NOMO-1 treated with dmso at 0.1 percent for 144 hours (cell line): ENCODE data around the gene ADAMTS17.

Source experiments
- DNase-seq: peaks from one replicate; lab custom pipeline; 2025; ENCODE audit not compliant: unreplicated experiment; lab: John Stamatoyannopoulos, UW

The ADAMTS17 gene

DNA sequence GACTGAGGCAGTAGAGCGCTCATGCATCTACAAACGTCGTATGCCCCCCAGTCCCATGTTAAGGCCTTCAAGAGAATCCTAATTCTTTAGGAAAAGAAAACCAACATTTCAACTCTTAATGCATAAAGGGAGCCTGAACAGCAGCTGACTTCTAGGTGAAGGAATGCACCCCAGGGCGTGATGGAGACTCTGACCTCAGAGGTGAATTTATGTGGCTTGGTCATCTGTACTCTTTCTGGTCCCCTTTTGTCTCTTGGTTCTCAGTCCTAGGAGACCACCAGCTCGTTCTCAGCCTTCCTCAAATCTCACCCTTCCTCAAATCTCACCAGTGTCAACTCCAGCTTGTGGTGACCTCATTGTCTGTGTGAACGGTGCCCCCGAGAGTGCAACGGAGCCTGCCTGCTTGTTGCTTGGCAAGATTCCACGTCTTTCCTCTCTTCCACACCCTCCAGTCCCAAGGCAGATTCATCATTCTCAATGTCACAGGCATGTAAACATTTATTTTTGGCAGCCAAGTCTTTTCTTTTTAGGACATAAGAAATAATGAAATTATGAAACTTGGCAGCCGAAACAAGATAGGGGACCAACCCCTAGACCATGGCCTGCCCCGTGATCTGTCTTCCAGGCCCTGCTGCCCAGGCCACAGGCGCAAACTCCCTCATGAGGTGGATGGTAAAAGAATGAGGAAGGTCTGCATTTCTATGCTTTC is 166.2 kb downstream of the ADAMTS17 start:
- no peak for DNase-seq

DNA sequence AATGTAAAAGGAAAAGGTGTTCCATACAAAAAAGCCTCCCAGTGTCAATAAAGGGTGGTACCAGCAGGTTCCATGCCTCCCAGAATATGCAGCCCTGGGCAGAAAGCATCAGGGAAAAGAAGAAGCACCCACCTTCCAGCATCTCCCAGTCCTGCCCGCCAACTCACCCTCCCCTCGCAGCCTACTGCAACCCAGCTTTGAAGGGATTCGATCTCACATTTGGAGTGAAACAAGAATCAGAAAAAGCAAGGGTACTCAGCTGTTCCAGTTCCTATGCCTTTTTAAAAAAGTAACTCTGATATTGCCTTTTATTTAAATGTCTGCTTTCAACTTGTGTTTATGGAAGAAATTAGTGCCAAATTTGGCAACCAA is 166.9 kb downstream of the ADAMTS17 start:
- DNase-seq = no peak

DNA sequence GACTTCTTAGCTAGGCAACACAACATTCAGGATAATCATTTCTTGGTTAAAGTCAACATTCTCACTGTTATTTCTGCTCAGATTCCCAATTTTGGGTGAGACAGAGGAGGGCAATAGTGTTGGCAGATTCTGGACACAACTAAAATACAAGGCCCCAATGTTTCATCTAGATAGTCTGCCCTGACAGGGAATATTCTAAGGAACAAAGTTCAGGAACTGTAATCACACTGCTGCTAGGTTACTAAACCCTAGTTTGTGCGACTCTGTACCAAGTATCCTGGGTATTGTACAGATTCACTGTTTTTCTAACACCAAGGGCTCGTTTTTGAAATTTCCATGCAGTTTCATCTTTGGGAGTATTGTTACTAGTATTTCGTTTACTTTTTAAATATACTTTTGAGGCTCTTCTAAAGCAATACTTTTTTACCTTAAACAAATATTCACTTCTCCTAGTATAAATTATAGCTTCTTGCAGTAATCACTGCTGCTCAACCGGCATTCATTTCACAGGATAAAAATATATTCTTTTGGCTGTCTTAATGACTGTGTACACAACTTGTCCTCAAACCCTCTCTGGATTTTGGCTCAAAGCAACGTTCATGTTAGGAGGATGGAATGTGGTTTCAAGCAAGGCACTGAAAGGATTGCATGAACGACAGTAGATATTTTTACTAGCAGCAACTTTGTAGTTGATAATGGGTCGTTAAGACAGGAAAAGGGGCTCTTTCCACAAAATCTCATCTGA is 167.4 kb downstream of the ADAMTS17 start:
- DNase-seq = no peak

DNA sequence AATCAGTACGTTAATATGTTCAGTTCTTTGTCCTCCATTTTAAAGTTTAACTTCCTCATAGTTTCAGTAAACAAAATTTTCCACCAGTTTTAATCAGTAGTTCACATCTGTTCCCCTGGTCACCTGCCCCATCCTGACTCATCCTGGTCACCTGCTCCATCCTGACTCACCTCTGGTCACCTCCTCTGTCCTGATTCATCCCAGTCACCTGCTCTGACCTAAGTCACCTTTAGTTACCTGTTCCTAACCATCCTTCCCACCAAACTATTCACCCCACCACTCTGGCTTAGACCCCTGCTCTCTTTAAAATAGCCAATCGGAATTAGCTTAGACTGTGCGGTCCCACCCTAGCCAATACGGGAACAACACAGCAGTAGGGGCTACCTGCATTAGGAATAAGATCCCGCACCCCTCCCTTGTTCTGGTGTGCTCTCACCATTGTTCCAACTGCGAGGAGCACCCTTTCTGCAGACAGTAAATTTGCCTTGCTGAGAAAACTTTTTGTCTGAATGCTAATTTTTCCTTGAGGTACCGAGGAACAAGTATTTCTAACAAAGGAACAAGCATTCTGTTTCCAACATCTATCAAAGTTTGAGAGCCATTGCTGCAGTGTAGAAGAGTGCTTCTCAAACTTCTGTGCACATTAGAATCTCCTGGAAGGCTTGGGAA is 169.3 kb downstream of the ADAMTS17 start:
- no peak for DNase-seq

DNA sequence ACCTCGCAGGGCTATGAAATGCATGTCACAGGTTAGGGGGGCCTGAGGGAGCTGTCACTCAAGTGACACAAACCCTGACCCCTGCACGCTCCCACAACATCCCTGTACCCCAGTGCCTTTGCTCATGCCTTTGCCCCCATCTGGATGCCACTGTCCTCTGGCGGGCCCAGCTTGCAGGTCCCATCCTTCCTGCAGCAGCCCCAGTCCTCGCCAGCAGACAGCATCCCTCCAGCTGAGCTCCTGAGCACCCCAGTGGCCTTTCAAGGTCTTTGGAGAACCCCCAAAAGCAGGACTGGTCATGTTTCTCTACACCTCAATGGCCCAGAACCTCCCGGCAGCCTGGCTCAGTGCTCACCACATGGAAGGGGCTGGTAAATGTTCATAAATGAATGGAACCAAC is 170.4 kb downstream of the ADAMTS17 start:
- no peak for DNase-seq

DNA sequence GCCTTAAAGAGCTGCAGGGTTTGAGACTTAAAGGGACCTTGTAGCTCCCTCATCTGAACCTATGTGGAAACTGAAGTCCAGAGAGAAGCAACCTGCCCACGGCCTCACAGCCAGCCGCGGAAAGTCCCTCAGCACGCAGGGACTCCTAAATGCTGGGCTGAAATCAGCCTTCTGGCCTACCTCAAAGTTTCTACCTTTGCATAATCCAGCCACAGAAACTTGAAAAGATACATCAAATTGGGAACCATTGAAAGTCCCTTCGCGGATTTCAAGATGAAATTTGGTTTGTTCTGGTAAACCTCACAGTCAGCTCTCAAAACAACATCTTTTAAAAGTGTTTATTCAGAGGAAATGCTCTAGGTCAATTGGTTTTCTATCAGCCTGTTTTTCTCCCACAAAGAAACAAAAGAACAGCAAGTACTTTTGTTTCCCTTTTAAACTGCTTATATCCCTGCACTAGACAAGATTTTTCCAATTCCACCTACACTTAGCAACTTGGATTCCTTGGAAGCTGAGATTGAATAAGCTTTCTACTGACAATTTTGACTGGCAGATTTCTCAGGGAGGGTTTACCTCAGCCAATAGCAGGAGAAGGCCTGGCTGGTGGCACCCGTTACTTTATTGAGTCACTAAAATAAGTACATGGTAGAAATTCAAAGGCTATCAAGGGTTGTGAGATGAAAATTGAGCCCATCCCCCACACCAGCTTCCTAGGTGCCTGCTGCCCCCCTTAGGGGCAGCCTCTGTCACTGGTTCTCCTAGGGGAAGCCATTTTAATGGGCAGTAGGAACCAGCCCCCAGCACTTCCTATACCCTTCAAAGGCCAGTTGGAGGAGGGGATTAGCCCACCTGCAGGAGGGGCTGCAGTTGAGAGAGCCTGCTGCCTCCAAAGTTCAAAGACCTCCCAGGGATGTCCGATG is 171.2 kb downstream of the ADAMTS17 start:
- DNase-seq = no peak

DNA sequence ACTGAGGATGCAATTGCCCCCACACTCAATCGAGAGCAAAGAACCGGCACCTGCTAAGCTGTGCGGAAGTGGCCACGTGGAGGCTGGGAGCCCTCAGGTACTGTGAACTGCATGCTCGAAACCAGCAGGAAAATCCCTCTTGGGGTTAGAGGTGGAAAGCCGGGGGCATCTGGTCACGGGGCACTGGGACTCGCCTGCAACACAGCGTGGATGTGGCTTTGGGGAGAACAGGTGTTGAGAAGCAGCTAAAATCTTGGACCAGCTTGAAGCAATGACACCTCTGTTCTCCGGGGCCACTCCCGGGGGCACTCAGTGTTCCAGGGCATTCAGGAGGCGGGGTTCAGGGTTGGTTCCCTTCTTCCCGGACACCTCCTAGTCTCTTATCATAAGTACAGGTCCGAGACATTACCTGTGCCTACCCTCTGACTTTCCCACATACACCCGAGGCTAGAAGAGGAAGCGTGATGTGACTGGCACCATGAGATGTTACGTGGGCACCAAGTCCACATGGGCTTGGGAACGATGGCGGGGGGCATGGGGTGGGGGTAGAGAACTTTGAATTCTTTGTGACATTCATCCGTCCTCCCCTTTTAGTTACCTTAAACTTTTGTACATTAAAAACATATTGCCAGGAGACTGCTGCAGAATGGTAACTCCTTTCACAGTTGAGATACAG is 172.0 kb downstream of the ADAMTS17 start:
- DNase-seq = no peak

DNA sequence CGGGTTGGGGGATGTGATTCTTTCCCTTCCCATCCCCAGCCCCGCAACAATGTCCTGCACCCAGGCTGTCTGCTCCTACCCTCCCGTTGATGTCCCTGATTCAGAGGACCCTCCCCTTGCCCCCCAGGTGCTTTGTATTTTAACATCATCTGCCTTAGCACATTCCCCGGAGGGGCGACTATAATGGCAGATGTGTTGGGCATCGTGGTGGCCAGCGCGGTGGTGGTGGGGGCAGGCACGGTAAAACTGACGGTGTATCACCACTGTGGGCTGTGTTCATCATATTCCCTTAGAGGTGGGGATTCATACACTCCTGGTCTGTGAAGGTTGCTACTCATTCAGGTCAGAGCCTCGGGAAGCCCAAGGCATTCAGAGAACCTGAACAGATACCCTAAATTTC is 173.0 kb downstream of the ADAMTS17 start:
- DNase-seq = no peak

DNA sequence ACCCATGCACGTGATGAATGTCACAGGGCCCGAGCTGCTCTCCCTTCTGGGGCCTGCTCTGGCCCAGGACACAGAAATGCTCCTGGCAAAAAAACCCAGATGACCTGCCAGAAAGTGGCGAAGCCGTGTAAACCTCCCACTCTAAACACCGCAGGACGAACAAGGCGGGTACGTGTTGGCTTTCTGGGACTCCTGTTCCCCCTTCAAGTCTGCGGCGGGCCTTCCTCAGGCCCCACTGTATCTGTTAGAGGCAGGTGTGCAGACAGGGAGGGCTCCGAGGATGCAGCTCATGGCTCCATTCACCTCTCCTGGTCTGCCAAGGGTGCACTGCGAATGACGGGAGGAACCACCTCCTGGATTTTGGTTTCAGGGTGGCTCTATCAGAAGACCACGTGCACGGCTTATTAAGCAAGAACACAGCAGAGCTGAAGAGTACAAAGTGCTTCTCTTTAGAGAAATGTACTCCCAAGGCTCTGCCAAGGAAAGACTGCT is 173.8 kb downstream of the ADAMTS17 start:
- DNase-seq = no peak

DNA sequence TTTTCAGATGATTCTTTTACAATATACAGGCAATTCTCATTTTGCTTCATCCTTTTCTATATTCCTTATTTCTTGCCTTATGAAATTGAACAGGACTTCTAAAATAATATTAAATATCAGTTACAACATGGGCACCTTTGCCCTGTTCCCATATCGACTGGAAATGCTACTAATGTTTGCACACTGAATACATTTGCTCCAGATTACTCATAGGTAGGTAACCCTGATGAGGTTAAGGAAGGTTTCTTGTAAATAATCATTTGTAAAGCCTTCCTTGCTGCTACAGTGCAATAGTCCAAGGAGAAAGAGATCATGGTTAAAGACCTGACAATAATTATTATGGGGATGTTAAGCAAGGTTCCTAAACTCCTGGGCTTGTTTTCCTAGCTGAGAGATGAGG is 175.5 kb downstream of the ADAMTS17 start:
- no peak for DNase-seq

DNA sequence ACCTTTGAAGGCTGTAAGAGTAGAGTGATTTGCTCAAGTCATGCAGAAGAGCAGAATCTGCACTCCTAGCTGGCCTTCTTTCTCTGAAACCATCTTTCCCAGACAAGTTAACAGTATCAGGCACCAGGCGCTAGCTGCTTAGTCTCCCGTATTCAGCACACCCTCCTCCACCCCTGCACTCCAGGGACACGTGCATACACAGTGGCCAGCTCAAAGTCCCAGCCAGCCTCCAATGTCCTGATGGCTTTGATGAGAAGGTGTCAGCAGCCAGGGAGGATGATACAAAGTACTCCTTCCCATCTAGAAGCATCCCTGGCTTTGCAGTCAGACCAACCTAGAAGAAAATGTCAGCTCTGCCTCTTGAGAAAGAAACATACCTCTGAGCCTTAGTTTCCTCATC is 177.8 kb downstream of the ADAMTS17 start:
- no peak for DNase-seq

DNA sequence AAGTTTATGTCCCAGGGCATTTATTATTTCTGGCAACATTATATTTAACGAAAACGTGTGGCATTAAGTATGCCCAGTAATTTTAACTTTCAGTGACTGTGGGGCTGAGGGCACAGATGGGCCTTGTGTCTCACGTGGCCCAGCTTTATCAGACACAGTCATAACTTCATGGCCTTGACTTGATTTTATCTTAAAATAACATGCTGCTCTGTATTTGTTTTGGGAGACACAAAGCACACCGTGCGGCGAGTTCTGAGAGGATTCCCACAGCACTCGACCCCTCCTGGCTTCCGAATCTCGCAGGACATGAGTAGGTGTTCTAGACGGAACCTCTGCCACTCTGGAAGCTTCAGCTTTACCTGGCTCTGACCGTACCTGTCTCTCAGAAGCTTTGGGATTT is 180.8 kb downstream of the ADAMTS17 start:
- no peak for DNase-seq

DNA sequence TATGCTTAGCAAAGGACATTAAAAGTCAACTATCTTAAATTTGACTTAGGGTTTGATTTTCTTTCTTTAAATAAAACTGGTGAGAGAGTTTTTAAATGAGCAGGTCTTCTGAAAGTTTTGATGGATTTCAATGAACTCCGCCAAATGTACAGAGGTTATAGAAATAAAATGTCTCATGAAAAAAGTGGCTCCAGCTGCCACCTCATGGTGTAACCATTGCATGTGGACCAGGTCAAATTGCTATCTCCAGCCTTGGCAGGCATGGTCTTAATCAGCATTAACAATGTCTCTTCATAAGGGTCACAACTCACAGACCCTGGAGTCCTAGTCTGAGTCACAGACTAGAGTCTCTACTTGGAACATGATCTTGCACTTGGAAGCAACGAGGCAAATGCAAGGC is 182.3 kb downstream of the ADAMTS17 start:
- no peak for DNase-seq

DNA sequence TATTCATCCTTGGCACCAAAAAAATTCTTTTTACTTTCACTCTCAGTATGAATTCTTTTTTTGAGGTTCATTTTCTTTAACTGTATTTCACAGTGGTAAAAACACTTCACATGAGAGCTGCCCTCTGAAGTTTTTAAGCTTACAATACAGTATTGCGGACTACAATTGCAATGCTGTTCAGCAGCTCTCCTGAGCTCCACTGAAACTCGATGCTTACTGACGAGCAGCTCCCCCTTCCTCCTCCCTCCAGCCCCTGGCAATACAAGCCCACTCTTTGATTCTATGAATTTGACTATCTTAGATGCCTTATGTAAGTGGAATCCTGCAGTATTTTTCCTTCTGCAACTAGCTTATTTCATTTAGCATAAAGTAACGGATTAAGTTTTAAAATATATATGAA is 183.4 kb downstream of the ADAMTS17 start:
- no peak for DNase-seq

DNA sequence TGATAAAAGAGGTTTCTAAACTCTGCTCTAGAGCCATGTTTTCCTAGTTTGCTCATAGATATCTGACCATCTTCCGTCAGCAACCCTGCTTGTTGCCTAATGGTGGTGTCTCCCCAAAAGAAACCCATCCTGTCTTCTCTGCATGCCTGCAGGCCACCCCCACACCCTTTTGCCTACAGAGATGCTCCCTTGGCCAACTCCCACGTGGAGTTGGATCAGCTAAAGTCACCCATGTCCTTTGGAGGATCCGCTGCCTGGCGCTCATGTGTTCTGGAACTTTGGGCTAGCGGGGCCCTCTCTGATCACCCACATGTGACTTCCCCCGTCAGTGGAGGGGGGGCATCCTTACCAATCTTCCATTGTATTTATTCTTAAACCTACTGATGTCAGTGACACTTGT is 185.6 kb downstream of the ADAMTS17 start:
- no peak for DNase-seq

DNA sequence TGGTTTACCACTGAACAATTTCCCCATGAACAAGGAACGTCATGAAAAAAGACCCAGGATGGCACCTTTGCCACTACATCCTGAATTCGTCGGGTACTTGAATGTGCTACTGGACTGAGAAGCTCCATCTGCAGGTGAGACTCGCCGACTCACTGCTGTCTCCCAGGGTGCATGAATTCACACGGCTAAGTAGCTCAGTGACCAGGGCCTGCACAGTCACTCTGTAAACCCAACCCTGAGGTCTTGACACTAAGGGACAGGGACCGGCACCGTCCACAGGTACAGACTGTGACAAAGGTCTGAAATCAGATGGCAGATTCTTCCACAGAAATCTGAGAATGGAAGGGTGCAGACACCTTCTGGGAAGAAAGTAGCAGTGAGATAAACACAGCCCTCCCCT is 187.4 kb downstream of the ADAMTS17 start:
- DNase-seq = no peak

DNA sequence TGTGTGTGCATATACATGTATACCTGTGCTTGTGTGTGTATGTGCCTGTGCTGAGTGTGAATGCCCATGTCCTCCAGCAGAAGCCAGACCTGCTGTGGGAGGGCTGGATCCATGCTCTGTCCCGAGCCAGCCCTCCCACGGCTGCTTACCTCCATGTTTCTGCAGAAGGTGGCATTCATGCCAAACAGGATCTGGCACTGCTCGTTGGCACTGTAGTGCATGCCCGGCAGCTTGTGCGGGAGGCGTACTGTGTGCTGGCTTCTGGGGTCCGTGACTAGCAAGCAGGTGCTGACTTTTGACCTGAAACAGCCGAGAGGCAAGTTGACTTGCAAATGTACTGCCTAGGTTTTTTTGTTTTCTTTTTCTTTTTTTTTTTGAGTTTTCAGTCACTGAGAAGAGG is 189.3 kb downstream of the ADAMTS17 start:
- DNase-seq = no peak

DNA sequence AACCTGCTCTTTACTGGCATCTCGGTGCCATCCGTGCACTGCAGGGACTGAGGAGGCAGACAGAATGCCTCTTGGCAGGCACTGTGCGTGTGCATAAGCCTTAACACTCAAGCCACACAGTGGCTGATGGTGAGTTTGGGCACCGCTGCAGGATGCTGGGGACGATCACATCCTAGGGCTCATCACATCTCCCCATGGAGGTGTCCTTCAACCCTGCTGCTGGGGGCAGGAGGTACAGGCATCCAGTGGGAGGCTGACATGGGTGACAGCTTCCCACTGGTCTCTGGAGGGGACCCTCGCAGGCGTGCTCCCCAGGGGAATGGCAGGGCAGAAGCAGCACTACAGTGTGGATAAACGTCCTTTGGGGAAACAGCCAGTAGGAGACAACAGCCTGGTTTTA is 190.9 kb downstream of the ADAMTS17 start:
- no peak for DNase-seq

DNA sequence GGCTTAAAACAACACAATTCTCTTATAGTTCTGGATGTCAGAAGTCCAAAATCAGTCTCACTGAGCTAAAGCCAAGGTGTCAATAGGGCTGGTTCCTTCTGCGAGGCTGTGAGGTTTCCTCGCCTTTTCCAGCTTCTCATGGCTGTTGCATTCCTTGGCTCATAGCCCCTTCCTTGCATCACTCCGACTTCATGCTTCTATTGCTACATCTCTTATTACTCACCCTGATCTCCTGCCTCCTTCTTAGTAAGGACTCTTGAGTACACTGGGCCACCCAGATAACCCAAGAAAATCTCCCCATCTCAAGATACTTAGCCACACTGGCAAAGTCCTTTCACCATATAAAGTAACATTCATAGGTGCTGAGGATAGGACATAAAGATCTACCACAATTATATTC is 193.9 kb downstream of the ADAMTS17 start:
- no peak for DNase-seq

DNA sequence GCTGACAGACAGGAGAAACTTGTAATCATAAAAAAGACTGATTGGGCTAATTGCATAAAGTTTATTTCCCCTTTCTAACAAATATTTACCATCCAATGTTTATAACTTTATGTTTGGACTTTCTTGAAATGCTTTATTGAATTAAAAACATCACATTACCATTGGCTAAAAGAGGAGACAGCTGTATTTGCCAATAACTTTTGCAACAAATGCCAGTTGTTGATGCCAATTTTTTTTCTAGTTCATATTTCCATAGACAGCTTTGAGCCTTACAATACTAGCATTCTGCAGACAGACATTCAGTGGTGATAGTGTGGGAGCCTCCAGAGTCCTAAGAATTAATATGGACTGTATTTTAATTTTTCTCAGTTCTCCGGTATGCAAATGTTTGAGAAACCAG is 198.4 kb downstream of the ADAMTS17 start:
- no peak for DNase-seq
